GM11168 (cell line): Measurements from ENCODE around the gene JAKMIP1.

Source experiments
- in situ Hi-C: fragments of 300-500 bp; cut with MboI; formaldehyde crosslinking; loops from one replicate; pipeline ENCODE4 v1.12.0; 2022; ENCODE audit warnings: low sequenced_read_pairs; ENCODE audit not compliant: unreplicated experiment

The JAKMIP1 gene

DNA sequence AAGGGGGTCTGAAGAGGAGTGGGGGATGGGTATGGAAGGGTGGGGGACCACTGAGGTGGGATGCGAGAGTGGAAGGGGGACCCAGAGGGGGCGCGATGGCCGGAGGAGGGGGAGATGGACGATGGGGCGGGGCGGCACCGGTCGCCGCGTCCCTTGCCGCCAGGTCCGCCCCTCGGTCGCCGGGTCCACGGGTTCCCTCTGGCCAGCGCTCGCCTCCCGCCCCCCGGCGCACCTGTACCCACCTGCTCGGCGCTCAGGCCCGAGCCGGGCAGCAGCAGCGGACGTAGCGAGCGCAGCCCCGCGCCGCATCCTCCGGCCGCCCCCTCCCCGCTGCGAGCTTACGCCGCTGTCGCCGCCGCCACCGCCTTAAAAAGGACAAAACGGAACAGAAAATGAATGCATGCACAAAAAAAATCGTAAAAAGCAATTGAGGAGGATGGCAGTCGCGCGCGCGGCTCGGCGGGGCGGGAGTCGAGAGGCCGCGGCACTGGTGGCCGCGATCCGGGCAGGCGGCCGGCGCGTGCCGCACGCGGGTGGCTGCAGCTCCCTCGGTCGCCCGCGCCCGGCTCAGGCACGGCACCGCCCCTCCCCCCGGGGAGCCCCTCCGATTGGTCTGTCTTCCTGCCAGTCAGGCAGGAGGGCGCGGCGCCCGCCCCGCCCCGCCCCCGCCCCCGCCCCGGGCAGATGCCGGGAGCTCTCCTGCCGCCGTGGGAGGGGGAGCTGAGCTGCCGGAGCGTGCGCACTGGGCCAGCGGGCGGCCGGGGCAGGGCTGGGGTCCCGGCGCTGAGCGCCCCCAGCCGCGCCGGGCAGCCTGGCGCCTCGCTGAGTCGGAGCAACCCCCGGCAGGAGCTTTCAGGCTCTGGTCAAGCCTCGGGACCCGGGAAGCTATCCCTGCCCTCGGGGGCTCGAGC lies at the start of gene JAKMIP1:
Gene JAKMIP1, minus strand, starts transcription at position 539 of the 911 bp plus-strand sequence. CDS start 87,699 bp downstream, outside the sequence.
- in situ Hi-C loops = no loop called here

DNA sequence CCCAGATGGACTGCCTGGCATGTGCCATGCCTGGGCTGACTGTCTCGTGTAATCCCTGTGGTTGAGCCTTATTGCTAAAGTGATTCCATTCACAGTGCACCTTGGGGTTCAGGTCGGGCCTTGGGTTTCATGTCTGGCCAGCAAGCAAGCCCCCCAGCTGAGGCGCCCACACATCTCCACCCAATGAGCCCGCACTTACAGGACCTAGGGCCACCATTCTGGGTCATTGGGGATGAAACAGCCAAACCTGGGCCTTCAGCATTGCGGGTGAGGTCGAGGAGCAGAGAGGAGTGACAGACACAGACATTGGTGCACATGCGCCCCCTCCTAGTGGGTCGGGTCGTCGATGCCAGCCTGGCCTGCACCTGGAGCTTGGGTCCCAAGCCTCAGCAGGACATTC lies 48.0 kb upstream of the JAKMIP1 start:
- in situ Hi-C loops = no loop called here

DNA sequence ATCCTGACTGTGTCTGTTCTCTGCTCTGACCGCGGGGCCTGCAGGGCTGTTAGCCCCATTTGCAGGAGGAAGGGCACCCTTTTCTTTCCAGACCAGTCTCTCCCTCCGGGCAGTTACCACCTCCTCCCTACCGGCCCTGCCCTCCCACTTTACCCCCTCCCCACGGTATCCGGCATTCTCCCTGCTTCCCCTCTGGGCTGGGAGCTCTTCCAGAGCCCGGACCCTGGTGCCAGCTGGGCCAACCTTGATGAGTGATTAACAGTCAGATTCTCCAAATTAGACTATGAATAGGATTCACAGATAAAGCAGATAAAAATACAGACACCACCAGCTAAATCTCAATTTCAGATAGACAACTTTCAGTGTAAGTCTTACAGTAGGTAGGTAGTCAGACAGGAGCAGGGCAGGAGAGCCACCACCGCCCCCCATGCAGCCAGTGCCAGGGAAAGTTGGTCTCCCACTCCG lies 45.9 kb upstream of the JAKMIP1 start:
- in situ Hi-C loops = no loop called here

DNA sequence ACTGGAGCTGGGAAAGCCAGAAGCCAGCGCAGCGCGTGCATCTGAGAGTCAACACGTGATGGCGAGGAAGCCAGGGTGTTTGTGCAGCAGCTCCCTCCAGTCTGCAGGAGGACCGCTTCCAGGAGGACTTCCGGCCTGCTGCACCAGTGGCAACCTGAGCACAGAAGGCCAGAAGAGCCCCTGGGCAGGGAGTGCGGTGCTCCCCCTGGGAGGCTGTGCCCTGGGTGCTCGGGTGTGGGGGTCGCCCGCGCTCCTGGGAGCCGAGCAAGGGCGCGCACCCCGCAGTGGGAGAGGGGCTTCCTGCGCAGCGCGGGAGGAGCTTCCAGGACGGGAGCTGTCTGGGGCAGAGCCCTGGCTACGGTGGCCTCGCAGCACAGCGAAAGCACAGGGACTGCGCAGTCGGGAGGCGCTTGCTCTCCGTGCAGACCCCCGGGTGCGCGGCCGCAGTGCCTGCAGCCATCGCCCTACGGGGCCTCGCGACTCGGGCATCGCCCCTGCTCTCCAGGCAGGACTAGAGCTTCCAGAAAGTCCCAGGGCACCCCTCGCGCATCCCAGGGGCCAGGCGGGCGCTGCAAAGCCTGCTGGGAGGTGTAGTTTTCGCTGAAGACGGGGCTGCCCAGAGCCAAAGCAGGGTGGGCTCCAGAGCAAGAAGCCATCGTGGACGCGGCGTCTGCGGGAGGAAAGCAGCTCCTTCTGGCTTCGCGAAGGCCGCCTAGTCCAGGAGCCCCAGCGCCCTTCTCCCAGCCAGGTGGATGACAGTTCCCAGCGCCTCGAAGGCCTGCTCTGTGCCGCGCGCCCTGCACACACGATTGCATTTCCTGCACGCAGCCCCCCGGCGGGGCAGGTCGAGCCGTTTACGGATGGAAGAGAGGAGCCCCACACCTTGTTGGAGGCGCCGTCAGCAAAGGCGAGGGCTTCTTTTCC lies 45.2 kb upstream of the JAKMIP1 start:
- in situ Hi-C loops = no loop called here

DNA sequence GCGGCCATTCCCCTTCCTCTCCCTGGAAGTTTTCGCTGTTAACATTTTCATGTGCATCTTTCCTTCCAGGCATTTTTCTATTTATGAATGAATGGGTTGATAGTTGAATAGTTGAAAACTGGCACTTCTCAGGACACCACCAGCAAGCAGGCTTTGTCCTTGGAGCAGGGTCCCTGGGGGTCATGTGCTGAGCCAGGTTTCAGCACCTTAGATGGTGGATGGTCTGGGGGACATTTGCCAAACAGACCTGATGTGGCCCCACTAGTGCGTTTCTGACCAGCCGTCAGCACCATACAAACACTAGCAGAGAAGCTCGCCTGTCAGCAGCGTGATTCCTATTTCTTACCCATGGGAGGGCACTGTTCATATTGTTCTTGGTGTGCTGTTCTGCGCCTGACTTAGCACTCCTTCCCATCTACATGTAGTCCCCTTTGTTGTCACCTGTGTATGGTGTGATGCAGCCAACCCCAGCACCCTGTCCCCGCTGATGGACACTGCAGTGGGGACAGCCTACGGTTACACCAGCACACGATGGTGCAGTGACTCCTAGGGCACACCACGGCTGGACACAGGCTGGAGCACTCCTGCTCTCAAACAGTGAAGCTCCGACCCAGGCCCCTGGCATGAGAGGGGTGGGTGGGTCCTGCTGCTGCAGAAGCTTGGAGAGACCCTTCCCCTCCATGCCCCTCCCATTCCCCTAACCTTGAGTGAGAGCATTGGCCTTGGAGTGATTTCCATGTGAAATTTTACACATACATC lies 42.1 kb upstream of the JAKMIP1 start:
- in situ Hi-C loops = no loop called here

DNA sequence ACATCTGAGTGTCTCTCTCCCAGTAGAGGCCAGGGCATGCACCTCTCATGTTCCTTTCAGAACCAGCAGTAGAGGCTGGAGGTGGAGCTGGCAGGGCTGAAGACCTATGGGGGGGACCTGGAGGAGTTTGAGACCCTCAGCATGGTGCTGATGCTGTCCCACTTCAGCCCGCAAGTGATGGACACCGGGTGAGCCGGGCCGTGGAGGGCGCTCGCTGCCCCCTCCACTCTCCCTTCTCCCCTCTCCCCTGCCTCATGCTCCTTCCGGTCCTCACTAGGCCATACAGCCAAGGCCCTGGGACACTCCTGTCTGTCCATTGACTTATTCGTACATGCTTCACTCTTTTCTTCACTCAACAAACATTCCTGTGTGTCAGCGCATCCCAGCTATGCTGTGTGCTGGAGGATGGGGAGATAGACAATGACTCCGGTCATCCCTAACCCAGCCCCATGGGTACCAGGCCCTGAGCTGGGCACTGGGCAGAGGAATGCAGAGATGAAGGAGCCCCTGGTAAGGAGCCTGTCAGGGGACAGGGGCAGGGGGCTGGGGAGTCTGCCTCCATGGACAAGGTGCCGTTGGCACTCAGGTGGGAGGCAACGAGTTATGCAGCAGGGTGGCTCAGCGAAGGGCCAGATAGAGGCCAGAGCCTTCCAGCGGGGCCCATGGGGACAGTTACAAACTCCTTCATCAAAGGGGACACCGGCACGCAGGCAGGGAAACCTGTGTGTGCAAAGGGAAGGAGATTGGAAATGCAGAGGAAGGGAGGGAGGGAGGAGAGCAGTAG lies 40.9 kb upstream of the JAKMIP1 start:
- in situ Hi-C loops = no loop called here

DNA sequence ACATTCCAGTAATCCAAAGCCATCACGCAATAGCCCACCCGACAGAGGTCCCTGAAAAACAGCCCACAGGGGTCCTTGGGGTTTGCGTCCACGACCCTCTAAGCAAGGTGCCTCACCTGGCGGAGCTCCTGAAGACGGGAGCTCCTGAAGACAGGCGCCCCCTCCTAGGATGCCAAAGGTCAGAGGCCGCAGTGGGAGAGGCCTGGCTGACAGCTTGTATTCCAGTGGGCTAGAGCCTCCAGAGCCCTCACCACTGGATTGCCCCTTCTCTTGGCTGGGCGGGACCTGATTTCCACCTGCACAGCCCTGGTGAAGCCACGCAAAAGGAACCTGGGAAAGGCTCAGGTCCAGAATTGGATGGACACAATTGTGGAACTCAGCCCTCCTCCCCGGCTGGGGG lies 39.6 kb upstream of the JAKMIP1 start:
- in situ Hi-C loops = loop anchor here (10.0 kb wide), 1 partner anchor 305 kb away; no protein-coding TSS in a partner anchor

DNA sequence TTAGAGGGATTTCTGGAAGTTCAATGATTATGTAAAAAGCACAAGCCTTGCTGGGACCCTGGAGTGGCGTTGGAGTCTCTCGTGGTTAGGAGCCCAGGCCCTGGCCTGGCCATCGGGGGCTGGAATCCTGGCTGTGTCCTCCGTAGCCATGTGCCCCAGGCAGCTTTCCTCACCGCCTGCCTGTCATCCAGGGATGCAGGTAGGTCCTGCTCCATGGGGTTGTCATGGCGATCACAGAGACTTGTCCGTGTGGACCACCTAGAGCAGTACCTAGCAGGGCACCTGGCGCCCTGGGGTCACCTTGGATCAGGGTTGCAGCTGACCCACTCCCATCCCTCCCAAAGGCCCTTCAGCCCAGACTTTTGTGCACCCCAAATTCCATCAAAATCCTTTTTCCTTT lies 39.1 kb upstream of the JAKMIP1 start:
- in situ Hi-C loops = loop anchor here (10.0 kb wide), 1 partner anchor 305 kb away; no protein-coding TSS in a partner anchor

DNA sequence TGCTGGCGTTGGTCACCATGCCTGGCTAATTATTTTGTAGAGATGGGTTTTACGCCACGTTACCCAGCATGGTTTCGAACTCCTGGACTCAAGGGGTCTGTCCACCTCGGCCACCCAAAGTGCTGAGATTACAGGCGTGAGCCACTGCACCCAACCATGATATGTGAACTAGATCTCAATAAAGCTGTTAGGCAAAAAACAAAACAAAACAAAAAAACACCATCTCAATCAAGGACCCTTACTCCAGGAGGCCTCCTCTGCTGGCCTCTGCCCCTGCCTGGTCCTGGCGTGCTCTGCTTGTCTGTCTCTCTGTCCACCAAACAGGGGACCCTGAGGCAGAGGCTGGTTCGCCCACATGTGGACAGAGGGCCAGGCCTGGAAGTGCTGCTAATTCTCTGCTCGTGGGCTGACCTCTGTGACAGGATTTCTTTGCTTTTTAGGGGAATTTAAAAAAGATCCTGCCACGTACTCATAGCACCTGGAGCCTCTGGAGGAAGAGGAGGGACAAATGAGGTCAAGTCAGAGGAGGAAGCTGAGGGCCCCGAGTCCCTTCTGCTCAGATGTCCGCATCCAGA lies 36.6 kb upstream of the JAKMIP1 start:
- in situ Hi-C loops = loop anchor here (10.0 kb wide), 1 partner anchor 308 kb away; no protein-coding TSS in a partner anchor

DNA sequence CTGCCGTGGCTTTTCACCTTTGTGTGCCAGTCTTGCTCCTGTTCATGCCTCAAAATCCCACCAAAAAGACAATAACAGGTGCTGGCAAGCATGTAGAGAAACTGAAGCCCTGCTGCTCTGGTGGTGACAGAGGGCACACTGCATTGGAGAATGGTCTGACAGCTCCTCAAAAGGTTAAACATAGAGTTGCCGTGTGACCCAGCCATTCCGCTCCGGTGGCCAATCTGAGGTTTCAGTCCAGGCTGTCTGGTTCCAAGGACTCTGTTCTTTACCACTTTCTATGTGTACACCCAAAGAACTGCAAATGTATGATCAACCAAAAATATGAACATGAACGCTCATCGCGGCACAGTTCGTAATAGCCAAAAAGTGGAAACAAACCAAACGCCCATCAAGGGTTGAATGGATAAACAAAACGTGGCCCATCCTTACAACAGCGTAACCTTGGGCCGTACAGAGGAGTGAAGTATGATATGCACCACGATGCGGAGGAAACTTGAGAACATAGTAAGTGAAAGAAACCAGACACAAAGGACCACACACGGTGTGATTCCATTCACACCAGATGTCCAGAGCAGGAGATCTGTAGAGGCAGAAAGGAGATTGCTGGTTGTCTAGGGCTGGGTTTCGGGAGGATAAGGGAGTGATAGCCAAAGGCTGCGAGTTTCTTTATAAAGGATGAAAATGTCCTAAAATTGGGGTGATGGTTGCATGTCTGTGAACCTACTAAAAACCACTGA lies 35.7 kb upstream of the JAKMIP1 start:
- in situ Hi-C loops = loop anchor here (10.0 kb wide), 1 partner anchor 309 kb away; no protein-coding TSS in a partner anchor

DNA sequence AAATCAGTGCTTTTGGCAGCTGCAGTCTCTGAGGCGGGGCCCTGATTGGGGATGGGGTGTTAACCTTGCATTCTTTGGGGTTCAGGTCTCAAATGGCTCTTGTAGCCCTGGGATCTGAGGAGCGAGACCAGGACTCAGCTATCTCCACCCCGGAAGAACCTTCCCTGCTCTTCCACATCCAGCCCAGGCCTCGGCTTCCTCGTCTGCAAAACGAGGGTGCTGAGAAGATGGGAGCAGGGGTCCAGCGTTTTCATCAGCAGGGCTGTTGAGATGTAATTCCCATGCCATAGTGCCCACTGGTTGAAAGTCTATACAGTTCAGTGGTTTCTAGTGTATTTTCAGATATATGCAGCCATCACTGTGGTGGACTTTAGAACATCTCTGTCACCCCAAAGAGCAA lies 34.7 kb upstream of the JAKMIP1 start:
- in situ Hi-C loops = loop anchor here (10.0 kb wide), 1 partner anchor 310 kb away; no protein-coding TSS in a partner anchor

DNA sequence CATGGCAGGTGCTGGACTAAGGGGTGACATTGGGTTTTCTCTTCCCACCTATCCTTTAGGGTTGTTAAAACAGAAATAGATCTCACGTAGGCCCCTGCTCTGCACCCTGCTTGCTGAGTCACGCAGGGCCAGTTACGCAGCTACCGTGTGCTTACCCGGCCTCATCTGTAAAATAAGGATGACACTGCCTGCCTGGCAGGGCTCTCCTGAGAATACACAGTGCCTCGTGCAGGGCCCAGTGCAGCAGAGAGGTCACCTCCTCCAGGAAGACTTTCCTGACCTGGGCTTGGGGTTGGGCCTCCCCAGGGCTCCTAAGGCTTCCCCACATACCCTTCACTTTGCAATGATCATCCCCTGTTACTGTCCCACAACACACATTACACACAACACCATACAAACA lies 33.6 kb upstream of the JAKMIP1 start:
- in situ Hi-C loops = loop anchor here (10.0 kb wide), 1 partner anchor 311 kb away; no protein-coding TSS in a partner anchor

DNA sequence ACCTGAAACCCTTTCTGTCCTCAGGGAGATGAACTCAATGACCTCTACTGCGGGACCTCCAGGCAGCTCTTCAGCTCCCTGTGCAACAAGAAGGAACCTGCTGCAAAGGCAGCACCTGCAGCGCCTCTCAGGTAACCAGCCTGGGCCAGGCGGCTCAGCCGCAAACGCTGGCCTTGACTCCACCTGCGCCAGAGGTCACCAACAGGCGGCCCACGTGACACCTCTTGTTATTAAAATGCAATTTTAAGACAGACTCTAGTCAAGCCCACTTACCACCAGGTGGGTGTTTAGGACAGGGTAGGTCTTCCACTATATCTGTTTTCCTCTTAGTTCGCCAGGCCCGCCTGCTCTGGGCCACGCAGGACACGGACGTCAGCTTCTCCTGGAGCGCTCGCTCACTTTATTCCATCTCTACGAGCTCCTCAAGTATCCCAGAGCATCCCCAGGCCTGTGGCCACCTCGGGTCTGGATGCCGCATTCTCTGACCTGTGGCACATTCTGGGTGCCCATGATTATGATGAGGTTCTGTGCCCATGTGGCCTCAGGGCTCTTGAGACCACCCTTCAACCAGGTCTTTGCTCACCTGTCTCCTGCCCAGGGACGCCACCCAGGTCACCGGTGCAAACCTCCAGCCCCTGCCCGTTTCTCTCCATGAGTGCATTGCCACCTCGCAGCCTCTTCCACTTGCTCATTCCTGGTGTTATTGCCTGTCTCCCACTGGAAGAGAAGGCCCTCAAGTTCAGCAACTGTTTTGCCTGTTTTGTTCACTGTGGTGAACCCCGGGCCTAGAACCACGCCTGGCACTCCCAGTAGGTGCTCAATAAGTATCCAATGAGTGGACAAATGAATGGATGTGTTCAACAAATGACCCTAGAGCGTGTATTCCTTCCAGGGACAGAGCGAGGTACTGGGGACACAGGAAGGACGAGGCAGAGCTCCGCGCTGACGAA lies 32.8 kb upstream of the JAKMIP1 start:
- in situ Hi-C loops = loop anchor here (10.0 kb wide), 1 partner anchor 312 kb away; no protein-coding TSS in a partner anchor

DNA sequence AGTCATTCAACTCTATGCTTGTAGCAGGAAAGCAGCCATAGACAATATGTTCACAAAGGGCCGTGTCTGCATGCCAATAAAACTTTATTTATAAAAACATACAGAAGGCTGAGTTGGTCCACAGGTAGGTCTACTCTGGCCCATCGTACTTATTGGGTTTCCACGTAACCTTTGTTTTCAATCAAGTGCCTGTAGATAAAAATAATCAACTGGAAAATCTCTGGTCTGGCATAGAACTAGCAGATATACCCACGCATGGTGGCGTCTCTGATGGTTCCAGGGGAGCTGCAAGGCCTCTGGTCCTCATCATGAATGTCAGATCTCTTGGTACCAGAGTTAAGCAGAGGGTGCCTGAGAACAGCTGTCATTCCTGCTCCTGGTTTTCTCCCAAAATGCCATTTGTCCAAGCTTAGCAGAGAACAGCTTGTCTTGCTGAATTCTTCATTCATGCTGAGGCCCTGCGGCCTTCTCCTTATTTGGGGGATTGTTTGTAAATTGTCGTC lies 31.4 kb upstream of the JAKMIP1 start:
- in situ Hi-C loops = loop anchor here (10.0 kb wide), 1 partner anchor 313 kb away; no protein-coding TSS in a partner anchor

DNA sequence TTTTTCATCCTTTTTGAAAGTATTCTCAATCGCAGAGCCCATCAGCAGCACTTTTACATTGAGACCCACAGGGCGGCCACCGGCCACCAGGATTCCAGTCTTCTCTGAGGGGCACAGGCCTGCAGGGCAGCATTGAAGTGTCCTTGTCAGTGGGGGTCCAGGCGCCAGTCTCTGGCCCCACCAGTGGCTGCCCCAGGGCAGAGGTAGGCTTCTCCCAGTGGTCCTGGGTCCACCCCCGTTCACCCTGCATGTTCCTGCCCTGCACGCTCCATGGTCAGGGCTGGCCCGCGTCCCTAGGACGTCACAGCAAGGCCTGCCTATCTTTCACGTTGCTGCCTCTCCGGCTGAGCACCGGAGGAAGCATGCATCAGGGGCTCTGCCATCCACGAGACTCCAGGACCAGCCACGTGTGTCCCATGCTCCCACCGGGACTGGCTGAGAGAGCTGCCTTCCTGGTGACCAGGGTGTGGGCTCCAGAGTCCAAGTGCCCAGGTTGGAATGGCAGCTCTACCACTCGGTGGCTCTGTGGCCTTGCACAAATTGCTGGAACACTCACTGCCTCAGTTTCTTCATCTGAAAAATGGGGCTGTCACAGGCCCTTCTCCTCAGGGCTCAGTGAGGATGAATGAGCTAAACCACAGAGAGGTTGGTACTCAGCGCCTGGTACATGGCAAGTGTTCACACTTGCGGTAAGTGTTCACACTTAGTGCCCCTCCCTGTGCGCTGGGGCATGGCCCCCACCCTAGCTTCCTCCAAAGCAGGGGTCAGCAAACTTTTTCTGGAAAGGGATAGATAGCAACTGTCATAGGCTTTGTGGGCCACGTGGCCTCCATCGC lies 30.7 kb upstream of the JAKMIP1 start:
- in situ Hi-C loops = loop anchor here (10.0 kb wide), 1 partner anchor 314 kb away; no protein-coding TSS in a partner anchor

DNA sequence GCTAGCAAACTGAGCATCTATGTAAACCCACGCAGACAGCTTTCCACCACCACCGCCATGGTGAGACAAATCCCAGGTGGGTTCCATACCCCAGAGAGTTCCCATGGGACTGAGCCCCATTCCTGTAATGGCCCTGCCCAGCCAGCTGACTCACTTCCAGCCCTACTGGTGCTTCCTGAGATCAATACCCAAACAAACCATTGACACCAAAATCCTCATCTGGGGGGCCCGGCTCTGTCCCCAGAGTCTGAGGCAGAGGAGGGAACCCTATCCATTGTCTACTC lies 30.1 kb upstream of the JAKMIP1 start:
- in situ Hi-C loops = loop anchor here (10.0 kb wide), 1 partner anchor 314 kb away; no protein-coding TSS in a partner anchor
